Measurements from ENCODE around the gene RYR3. TPM values are rescaled to one million over a fixed set of nuclear protein-coding genes. Genes with fewer than 3 reads are reported as not detected.

RYR3 gene
- total RNA-seq, 1 experiment from 2014 or later = not detected

GRCh38 chr15:33778852-33779251 is 468.1 kb downstream of the RYR3 start:
- H3K27ac Mint-ChIP-seq (ENCODE audit: low read depth, unreplicated experiment) = no peak overlapping the region
- H3K4me3 Mint-ChIP-seq (ENCODE audit: unreplicated experiment) = no peak overlapping the region
- no peak for DNase-seq (ENCODE audit: unreplicated experiment)
- intact Hi-C loops (cut with micrococcal nuclease) = no loop called here
- TF ChIP-seq CTCF (IDR thresholded peaks at IDR 0.05; ENCODE audit: unreplicated experiment) = no peak
- H3K27me3 Mint-ChIP-seq (ENCODE audit: insufficient read depth, unreplicated experiment) = peaks cover 33% of the 10 kb centered on the region
- ChIA-PET CTCF (interaction anchor here (1.0 kb wide), 1 partner anchor 41 kb away, joined by 4 read pairs; no protein-coding TSS in a partner anchor), POLR2A (no interaction called here)
- H3K9me3 Mint-ChIP-seq (ENCODE audit: unreplicated experiment) = no peaks in the 10 kb centered on the region
- H3K36me3 Mint-ChIP-seq (ENCODE audit: insufficient read depth, unreplicated experiment) = no peaks in the 10 kb centered on the region
- no peaks in the 10 kb centered on the region for H3K4me1 Mint-ChIP-seq (ENCODE audit: insufficient read depth, unreplicated experiment)
- BruUV-seq (replicated peaks) = no TSS peak

- intact Hi-C loops (cut with micrococcal nuclease) = no loop called here
These were observed 469.4 kb downstream of the RYR3 start for GRCh38 chr15:33780011-33780768.

GRCh38 chr15:33782966-33783365 is 472.2 kb downstream of the RYR3 start:
- Mint-ChIP-seq H3K36me3 (ENCODE audit: insufficient read depth, unreplicated experiment) (no peaks in the 10 kb centered on the region), H3K27ac (ENCODE audit: low read depth, unreplicated experiment) (no peak overlapping the region), H3K4me3 (ENCODE audit: unreplicated experiment) (no peak overlapping the region), H3K9me3 (ENCODE audit: unreplicated experiment) (no peaks in the 10 kb centered on the region), H3K27me3 (ENCODE audit: insufficient read depth, unreplicated experiment) (no peaks in the 10 kb centered on the region), H3K4me1 (ENCODE audit: insufficient read depth, unreplicated experiment) (no peaks in the 10 kb centered on the region)
- no TSS peak for BruUV-seq (replicated peaks)
- no peak for TF ChIP-seq CTCF (IDR thresholded peaks at IDR 0.05; ENCODE audit: unreplicated experiment)
- CTCF ChIA-PET = interaction anchor here (1.7 kb wide), 1 partner anchor 45 kb away, joined by 4 read pairs; no protein-coding TSS in a partner anchor
- intact Hi-C loops (cut with micrococcal nuclease) = no loop called here
- POLR2A ChIA-PET = no interaction called here
- DNase-seq (ENCODE audit: unreplicated experiment) = no peak

More at GRCh38 chr15:33780011-33780768, 469.4 kb downstream of the RYR3 start:
- H3K27ac Mint-ChIP-seq (ENCODE audit: low read depth, unreplicated experiment) = no peak overlapping the region
- POLR2A ChIA-PET = no interaction called here
- CTCF ChIA-PET = interaction anchor here (0.7 kb wide), 1 partner anchor 532 kb away, joined by 3 read pairs; no protein-coding TSS in a partner anchor
- no peaks in the 10 kb centered on the region for H3K36me3 Mint-ChIP-seq (ENCODE audit: insufficient read depth, unreplicated experiment)
- BruUV-seq (replicated peaks) = no TSS peak
- DNase-seq (ENCODE audit: unreplicated experiment) = no peak
- no peak for TF ChIP-seq CTCF (IDR thresholded peaks at IDR 0.05; ENCODE audit: unreplicated experiment)
- H3K9me3 Mint-ChIP-seq (ENCODE audit: unreplicated experiment) = no peaks in the 10 kb centered on the region
- no peaks in the 10 kb centered on the region for H3K4me1 Mint-ChIP-seq (ENCODE audit: insufficient read depth, unreplicated experiment)
- no peak overlapping the region for H3K4me3 Mint-ChIP-seq (ENCODE audit: unreplicated experiment)
- peaks cover 20% of the 10 kb centered on the region for H3K27me3 Mint-ChIP-seq (ENCODE audit: insufficient read depth, unreplicated experiment)

GRCh38 chr15:33785366-33785765 is 474.6 kb downstream of the RYR3 start:
- no TSS peak for BruUV-seq (replicated peaks)
- H3K9me3 Mint-ChIP-seq (ENCODE audit: unreplicated experiment) = no peaks in the 10 kb centered on the region
- intact Hi-C loops (cut with micrococcal nuclease) = no loop called here
- no peaks in the 10 kb centered on the region for H3K27me3 Mint-ChIP-seq (ENCODE audit: insufficient read depth, unreplicated experiment)
- CTCF ChIA-PET = interaction anchor here (0.5 to 1.2 kb wide), 2 partner anchors 15 to 178 kb away, joined by 3 to 4 read pairs; no protein-coding TSS in a partner anchor
- H3K4me1 Mint-ChIP-seq (ENCODE audit: insufficient read depth, unreplicated experiment) = peaks cover 5% of the 10 kb centered on the region
- TF ChIP-seq CTCF (IDR thresholded peaks at IDR 0.05; ENCODE audit: unreplicated experiment) = no peak
- H3K4me3 Mint-ChIP-seq (ENCODE audit: unreplicated experiment) = no peak overlapping the region
- no peak for DNase-seq (ENCODE audit: unreplicated experiment)
- POLR2A ChIA-PET = no interaction called here
- H3K27ac Mint-ChIP-seq (ENCODE audit: low read depth, unreplicated experiment) = no peak overlapping the region
- H3K36me3 Mint-ChIP-seq (ENCODE audit: insufficient read depth, unreplicated experiment) = no peaks in the 10 kb centered on the region

All from MCF 10A (cell line).